Right lobe of liver (tissue), 6 donors: ENCODE measurements around the gene SH3TC2. TPM values are rescaled to one million over a fixed set of nuclear protein-coding genes. Genes with fewer than 3 reads are reported as not detected.

ENCODE experiments used
- ATAC-seq, 4 donors: fragments of 200-7000 bp; cut with Tn5 transposase; one replicate each; pipeline ENCODE4 v1.9.1; 2020; ENCODE audit warnings: mild to moderate bottlenecking in 4 of 4, moderate library complexity in 4 of 4
- DNase-seq, 3 donors: peaks; one replicate each; pipeline ENCODE4 v3.0.0-alpha.2; 2020
- H3K27ac ChIP-seq, 3 donors: fragments of 200-600 bp; one replicate each; pipeline ENCODE4 v1.8.0; 2022
- H3K27me3 ChIP-seq, 2 donors: fragments of 200-600 bp; one replicate each; pipeline ENCODE4 v1.8.0; 2022
- H3K36me3 ChIP-seq, 4 donors: fragments of 200-600 bp; sonication (generic) in 1 of 4; one replicate each; pipeline versions ENCODE4 v1.5.1 to v1.8.0; 2017 to 2022; ENCODE audit warnings: control low read depth in 1 of 4
- H3K4me1 ChIP-seq, 4 donors: fragments of 200-600 bp; sonication (generic) in 1 of 4; one replicate each; pipeline versions ENCODE4 v1.5.1 to v1.8.0; 2017 to 2022; ENCODE audit warnings: control low read depth in 1 of 4
- H3K4me3 ChIP-seq, 3 donors: fragments of 200-600 bp; one replicate each; pipeline ENCODE4 v1.8.0; 2022
- H3K9me3 ChIP-seq, 4 donors: fragments of 200-600 bp; sonication (generic) in 1 of 4; one replicate each; pipeline versions ENCODE4 v1.5.1 to v1.8.0; 2017 to 2022; ENCODE audit warnings: control low read depth in 1 of 4
- POLR2A ChIP-seq: fragments of 450-650 bp; IDR thresholded peaks from one replicate; pipeline ENCODE4 v1.6.1; 2017; ENCODE audit warnings: antibody characterized with exemption, mild to moderate bottlenecking
- WGBS: methylation state at CpG from one replicate; pipeline ENCODE4 v1.1.6; 2018; ENCODE audit warnings: low coverage, low lambda C conversion rate; ENCODE audit not compliant: insufficient coverage; ENCODE audit errors: missing lambda C conversion rate; 5-methylcytosine and 5-hydroxymethylcytosine counted together
- intact Hi-C, 2 donors: fragments of 100-400 bp; cut with DNase I; formaldehyde crosslinking; loops; one replicate each; pipeline versions ENCODE4 v1.11.2 to v1.14.1; 2022
- total RNA-seq, 6 experiments: library from RNA; depleted of rRNA in 2 of 6; stranded (reverse); fragments of >200 nt in 2 of 6; fragmentation: NEBNext Ultra II Directional in 3 of 6; extraction: Animal tissue kit (Norgen Biotek cat#: 25700) in 3 of 6; gene quantifications; one replicate each; pipeline versions ENCODE4 v1.1.0 to v1.2.4, GENCODE V29; 2016 to 2023
- TF ChIP-seq, protein P1 (sequence below), 4 donors: fragments of 200-600 bp in 3 of 4; fragments of 450-650 bp in 1 of 4; IDR thresholded peaks; one replicate each; pipeline versions ENCODE4 v1.5.1 to v1.8.0; 2016 to 2022; ENCODE audit warnings: antibody characterized with exemption in 4 of 4, mild to moderate bottlenecking in 2 of 4
- donor health status: DM: no; HTN: yes; CAD: no.
- donor health status: DM: no; HTN: no; CAD: no.
- donor health status: DM: no; HTN: no; CAD: no.
- donor health status: DM: no; HTN: yes; CAD: no.
- donor health status: DM: no; HTN: yes; CAD: no.

The SH3TC2 gene
- total RNA-seq, 6 experiments from 2014 or later = 0.06 to 0.88 (median 0.53) TPM

DNA sequence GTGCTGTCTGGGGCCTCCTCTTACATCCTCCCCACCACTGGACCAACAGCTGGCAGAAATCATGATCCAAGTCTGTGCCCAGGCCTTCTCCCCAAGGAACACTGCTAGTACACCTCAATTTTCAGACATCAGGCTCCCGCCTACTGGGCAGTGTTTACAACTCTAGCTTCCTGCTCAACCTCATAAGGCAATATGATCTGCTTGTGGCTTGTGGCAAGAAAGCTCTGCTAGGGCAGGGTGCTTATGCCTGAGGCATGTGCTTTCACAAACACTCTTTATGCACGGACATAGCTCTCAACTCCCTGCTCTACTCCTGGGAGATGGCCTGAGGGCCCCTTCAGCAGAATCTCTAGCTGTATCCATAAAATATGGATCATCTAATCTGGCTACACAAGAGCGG lies 32.5 kb downstream of the SH3TC2 start:
- no peak for DNase-seq
- H3K36me3 ChIP-seq = no peaks in the 10 kb centered on the region
- 71% methylated on average over 2 of the region's 3 CpGs for WGBS
- H3K4me1 ChIP-seq = no peaks in the 10 kb centered on the region
- no peak for TF ChIP-seq POLR2A
- TF ChIP-seq, protein P1, sequence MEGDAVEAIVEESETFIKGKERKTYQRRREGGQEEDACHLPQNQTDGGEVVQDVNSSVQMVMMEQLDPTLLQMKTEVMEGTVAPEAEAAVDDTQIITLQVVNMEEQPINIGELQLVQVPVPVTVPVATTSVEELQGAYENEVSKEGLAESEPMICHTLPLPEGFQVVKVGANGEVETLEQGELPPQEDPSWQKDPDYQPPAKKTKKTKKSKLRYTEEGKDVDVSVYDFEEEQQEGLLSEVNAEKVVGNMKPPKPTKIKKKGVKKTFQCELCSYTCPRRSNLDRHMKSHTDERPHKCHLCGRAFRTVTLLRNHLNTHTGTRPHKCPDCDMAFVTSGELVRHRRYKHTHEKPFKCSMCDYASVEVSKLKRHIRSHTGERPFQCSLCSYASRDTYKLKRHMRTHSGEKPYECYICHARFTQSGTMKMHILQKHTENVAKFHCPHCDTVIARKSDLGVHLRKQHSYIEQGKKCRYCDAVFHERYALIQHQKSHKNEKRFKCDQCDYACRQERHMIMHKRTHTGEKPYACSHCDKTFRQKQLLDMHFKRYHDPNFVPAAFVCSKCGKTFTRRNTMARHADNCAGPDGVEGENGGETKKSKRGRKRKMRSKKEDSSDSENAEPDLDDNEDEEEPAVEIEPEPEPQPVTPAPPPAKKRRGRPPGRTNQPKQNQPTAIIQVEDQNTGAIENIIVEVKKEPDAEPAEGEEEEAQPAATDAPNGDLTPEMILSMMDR (IDR thresholded peaks at IDR 0.05) = no peak
- H3K4me3 ChIP-seq = no peak overlapping the region
- intact Hi-C loops = no loop called here
- no peak for ATAC-seq
- no peaks in the 10 kb centered on the region for H3K27me3 ChIP-seq
- no peaks in the 10 kb centered on the region for H3K9me3 ChIP-seq
- no peak overlapping the region for H3K27ac ChIP-seq

DNA sequence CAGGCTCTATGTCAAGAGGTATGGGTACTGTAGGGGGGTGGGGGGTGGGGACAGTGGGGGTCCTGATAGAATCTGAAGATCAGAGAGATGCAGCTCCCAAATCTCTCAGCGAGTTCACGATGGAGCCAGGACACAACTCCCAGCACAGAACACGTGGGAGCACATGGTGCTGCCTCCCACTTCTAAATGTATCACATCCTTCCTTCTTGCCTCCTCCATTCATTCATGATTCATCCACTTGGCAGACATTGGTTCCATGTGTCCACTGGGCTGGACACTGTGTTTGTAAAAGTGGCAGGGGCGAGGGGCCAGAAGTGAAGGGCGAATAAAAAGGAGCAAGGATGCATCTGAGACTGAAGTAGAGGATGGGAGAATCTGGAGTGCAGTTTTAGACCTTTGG lies 33.9 kb downstream of the SH3TC2 start:
- no peaks in the 10 kb centered on the region for H3K36me3 ChIP-seq
- no peaks in the 10 kb centered on the region for H3K9me3 ChIP-seq
- H3K4me1 ChIP-seq = no peaks in the 10 kb centered on the region
- TF ChIP-seq POLR2A = no peak
- TF ChIP-seq, protein P1 (IDR thresholded peaks at IDR 0.05) = no peak
- H3K27me3 ChIP-seq = no peaks in the 10 kb centered on the region
- ATAC-seq (peak in 1 of 4 donors; percentile 37), DNase-seq (no peak)
- intact Hi-C loops = no loop called here
- WGBS = 80% methylated on average over 5 of the region's 5 CpGs
- H3K4me3 ChIP-seq = no peak overlapping the region
- no peak overlapping the region for H3K27ac ChIP-seq

- Histone ChIP-seq H3K27ac (no peak overlapping the region), H3K27me3 (no peaks in the 10 kb centered on the region), H3K36me3 (no peaks in the 10 kb centered on the region), H3K9me3 (no peaks in the 10 kb centered on the region), H3K4me1 (no peaks in the 10 kb centered on the region), H3K4me3 (no peak overlapping the region)
- DNase-seq = no peak
- no CpG with 5 or more reads among the region's 6 CpGs for WGBS
- TF ChIP-seq, protein P1 (IDR thresholded peaks at IDR 0.05) = no peak
- no peak for TF ChIP-seq POLR2A
- ATAC-seq = no peak
- intact Hi-C loops = no loop called here
These were observed 34.7 kb downstream of the SH3TC2 start for GRCh38 chr5:149028161-149028560.

DNA sequence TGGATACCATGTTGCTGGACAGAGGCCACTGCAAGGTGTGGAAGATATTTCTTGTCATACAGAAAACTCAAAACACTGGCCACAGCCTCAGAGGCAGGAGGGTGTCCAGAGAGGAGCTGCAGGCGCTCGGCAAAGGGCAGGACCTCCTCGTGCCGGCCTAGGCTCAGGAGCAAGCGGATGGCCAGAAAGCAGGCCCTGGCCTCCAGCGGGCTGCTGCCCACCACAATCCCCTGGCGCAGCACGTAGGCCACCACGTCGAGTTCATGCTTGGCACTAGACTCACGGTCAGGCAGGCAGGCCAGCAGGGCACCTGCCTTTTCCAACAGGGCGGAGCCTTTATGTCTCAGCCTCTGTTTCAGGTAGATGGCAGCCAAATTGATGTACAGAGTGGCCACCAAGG lies 35.2 kb downstream of the SH3TC2 start:
- TF ChIP-seq, protein P1 (IDR thresholded peaks at IDR 0.05) = no peak
- TF ChIP-seq POLR2A = no peak
- DNase-seq = no peak
- intact Hi-C loops = no loop called here
- H3K4me3 ChIP-seq = no peak overlapping the region
- no peak for ATAC-seq
- H3K27ac ChIP-seq = no peak overlapping the region
- H3K9me3 ChIP-seq = no peaks in the 10 kb centered on the region
- WGBS = no CpG with 5 or more reads among the region's 12 CpGs
- H3K27me3 ChIP-seq = no peaks in the 10 kb centered on the region
- H3K36me3 ChIP-seq = no peaks in the 10 kb centered on the region
- H3K4me1 ChIP-seq = no peaks in the 10 kb centered on the region

DNA sequence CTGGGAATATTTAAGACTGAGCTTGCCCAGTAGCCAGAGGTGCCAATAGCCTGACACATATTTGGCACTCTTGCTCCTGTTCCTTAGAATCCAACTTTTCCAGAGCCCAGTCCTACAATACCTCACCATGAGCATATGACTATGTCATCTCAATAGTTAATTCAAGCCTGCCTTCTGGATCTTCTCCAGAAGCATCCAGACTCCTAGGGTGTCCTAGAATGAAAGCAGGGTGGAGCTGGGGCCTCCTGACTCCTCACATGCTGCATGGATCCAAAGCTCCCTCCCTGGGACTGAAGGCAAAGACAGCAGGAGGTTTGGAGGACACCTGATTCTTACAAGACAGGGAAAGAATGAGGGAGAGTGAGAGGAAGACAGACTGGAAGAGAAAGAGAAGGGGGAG lies 37.9 kb downstream of the SH3TC2 start:
- Histone ChIP-seq H3K9me3 (no peaks in the 10 kb centered on the region), H3K4me3 (no peak overlapping the region), H3K27me3 (no peaks in the 10 kb centered on the region), H3K27ac (no peak overlapping the region), H3K36me3 (no peaks in the 10 kb centered on the region), H3K4me1 (no peaks in the 10 kb centered on the region)
- no peak for DNase-seq
- intact Hi-C loops = no loop called here
- TF ChIP-seq, protein P1 (IDR thresholded peaks at IDR 0.05) = no peak
- no peak for TF ChIP-seq POLR2A
- no peak for ATAC-seq
